Natural killer cell (primary cell): Measurements from ENCODE around the gene CDH8. TPM values are rescaled to one million over a fixed set of nuclear protein-coding genes. Genes with fewer than 3 reads are reported as not detected.

Source experiments
- ATAC-seq, 3 donors: fragments of 150-1000 bp in 2 of 3; fragments of 200-7000 bp in 1 of 3; cut with Tn5 transposase; 1 replicate in 1 of 3; 2 replicates in 2 of 3; pipeline ENCODE4 v1.10.0; 2021; ENCODE audit warnings: mild to moderate bottlenecking in 2 of 3, moderate library complexity in 2 of 3
- DNase-seq, 2 donors: peaks; one replicate each; pipeline versions ENCODE4 v3.0.0 to v3.0.0-alpha.2; 2013 to 2021; ENCODE audit warnings: mixed read lengths in 1 of 2
- H3K27ac ChIP-seq: one replicate; pipeline ENCODE4 v1.5.1; 2013; ENCODE audit warnings: mild to moderate bottlenecking, low read length
- H3K27me3 ChIP-seq: one replicate; pipeline ENCODE4 v1.6.1; 2013; ENCODE audit warnings: low read length; ENCODE audit not compliant: control insufficient read depth, insufficient read depth
- H3K36me3 ChIP-seq: one replicate; pipeline ENCODE4 v1.6.1; 2013; ENCODE audit warnings: low read length; ENCODE audit not compliant: control insufficient read depth, insufficient read depth
- H3K4me1 ChIP-seq: one replicate; pipeline ENCODE4 v1.6.1; 2013; ENCODE audit warnings: low read length; ENCODE audit not compliant: control insufficient read depth, insufficient read depth
- H3K4me3 ChIP-seq: one replicate; pipeline ENCODE4 v1.5.1; 2013; ENCODE audit warnings: low read length
- H3K9me3 ChIP-seq: one replicate; pipeline ENCODE4 v1.6.1; 2013; ENCODE audit warnings: low read length; ENCODE audit not compliant: control insufficient read depth, insufficient read depth
- H3K27ac Mint-ChIP-seq, 2 donors: one replicate each; pipeline ENCODE4 v1.8.0; 2022; ENCODE audit warnings: mild to moderate bottlenecking in 2 of 2, mixed read lengths in 2 of 2, moderate library complexity in 1 of 2
- H3K27me3 Mint-ChIP-seq, 2 donors: one replicate each; pipeline ENCODE4 v1.8.0; 2022; ENCODE audit warnings: low read depth in 2 of 2, mixed read lengths in 2 of 2
- H3K36me3 Mint-ChIP-seq: one replicate; pipeline ENCODE4 v1.8.0; 2022; ENCODE audit warnings: mixed read lengths
- H3K4me1 Mint-ChIP-seq, 2 donors: one replicate each; pipeline ENCODE4 v1.8.0; 2022; ENCODE audit warnings: mixed read lengths in 2 of 2
- H3K4me3 Mint-ChIP-seq: one replicate; pipeline ENCODE4 v1.8.0; 2022; ENCODE audit warnings: mild to moderate bottlenecking, moderate library complexity, mixed read lengths
- H3K9me3 Mint-ChIP-seq, 2 donors: one replicate each; pipeline ENCODE4 v1.8.0; 2022; ENCODE audit warnings: mixed read lengths in 2 of 2
- CTCF ChIP-seq: fragments of 200-600 bp; IDR thresholded peaks from one replicate; pipeline ENCODE4 v1.8.0; 2022; ENCODE audit warnings: antibody characterized with exemption
- WGBS: methylation state at CpG from one replicate; pipeline ENCODE4 v1.1.7; 2013; ENCODE audit warnings: missing lambda C conversion rate; ENCODE audit not compliant: insufficient coverage; 5-methylcytosine and 5-hydroxymethylcytosine counted together
- intact Hi-C: fragments of 100-400 bp; cut with micrococcal nuclease; formaldehyde crosslinking; loops from one replicate; pipeline ENCODE4 v1.14.2; 2022
- total RNA-seq, 4 donors: library from RNA; stranded (reverse); fragments of 120-200 nt in 1 of 4; gene quantifications; one replicate each; pipeline versions ENCODE4 v1.2.3 to v1.2.4, GENCODE V29; 2013 to 2022

CDH8 gene
- total RNA-seq, 3 donors from 2014 or later (not counting 1 experiment from before 2014, with no cell fraction given) = not detected

GRCh38 chr16:62041401-62041800, 5.2 kb upstream of the CDH8 start:
- H3K27ac Mint-ChIP-seq = no peak overlapping the region
- no peak overlapping the region for H3K4me3 ChIP-seq
- DNase-seq (no peak), ATAC-seq (no peak)
- no peaks in the 10 kb centered on the region for H3K36me3 Mint-ChIP-seq
- no peaks in the 10 kb centered on the region for H3K4me1 ChIP-seq
- 15% methylated on average over 3 of the region's 4 CpGs for WGBS
- H3K4me3 Mint-ChIP-seq = no peak overlapping the region
- H3K4me1 Mint-ChIP-seq = no peaks in the 10 kb centered on the region
- no peaks in the 10 kb centered on the region for H3K27me3 ChIP-seq
- peaks cover 5 to 6% of the 10 kb centered on the region in 2 donors for H3K9me3 Mint-ChIP-seq
- H3K9me3 ChIP-seq = peaks cover 6% of the 10 kb centered on the region
- no peak overlapping the region for H3K27ac ChIP-seq
- H3K27me3 Mint-ChIP-seq = no peaks in the 10 kb centered on the region
- no peaks in the 10 kb centered on the region for H3K36me3 ChIP-seq
- intact Hi-C loops = no loop called here
- no peak for TF ChIP-seq CTCF

DNA sequence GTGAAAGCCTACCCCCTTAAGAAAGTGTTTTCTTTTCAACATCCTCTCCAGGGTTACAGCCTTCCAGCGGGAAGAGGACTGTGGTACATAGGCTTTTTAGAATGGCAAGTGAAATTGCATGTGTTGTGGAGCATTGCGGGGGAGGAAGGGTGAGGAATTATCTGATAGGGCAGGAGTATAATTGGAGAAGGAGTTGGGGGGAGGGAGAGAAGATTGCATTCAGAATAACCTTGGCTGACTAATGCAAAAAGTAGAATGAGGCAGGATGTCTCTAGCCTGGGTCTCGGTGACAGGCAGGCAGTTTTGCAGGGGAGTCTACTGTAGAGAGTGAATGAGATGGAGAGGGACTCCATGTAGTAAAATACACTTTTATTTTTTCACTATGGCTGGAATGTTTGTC, 2.4 kb upstream of the CDH8 start:
- no peak for ATAC-seq
- H3K36me3 ChIP-seq = no peaks in the 10 kb centered on the region
- intact Hi-C loops = no loop called here
- no peak for DNase-seq
- H3K9me3 Mint-ChIP-seq = peaks cover 5 to 6% of the 10 kb centered on the region in 2 donors
- H3K36me3 Mint-ChIP-seq = peaks cover 2% of the 10 kb centered on the region
- H3K27me3 ChIP-seq = no peaks in the 10 kb centered on the region
- H3K27ac ChIP-seq = no peak overlapping the region
- no peaks in the 10 kb centered on the region for H3K4me1 Mint-ChIP-seq
- WGBS = 42% methylated on average over 3 of the region's 3 CpGs
- H3K4me1 ChIP-seq = no peaks in the 10 kb centered on the region
- no peak overlapping the region for H3K27ac Mint-ChIP-seq
- H3K4me3 ChIP-seq = no peak overlapping the region
- no peak overlapping the region for H3K4me3 Mint-ChIP-seq
- peaks cover 12% of the 10 kb centered on the region for H3K9me3 ChIP-seq
- no peak for TF ChIP-seq CTCF
- peaks cover 10 to 12% of the 10 kb centered on the region in 2 donors for H3K27me3 Mint-ChIP-seq

DNA sequence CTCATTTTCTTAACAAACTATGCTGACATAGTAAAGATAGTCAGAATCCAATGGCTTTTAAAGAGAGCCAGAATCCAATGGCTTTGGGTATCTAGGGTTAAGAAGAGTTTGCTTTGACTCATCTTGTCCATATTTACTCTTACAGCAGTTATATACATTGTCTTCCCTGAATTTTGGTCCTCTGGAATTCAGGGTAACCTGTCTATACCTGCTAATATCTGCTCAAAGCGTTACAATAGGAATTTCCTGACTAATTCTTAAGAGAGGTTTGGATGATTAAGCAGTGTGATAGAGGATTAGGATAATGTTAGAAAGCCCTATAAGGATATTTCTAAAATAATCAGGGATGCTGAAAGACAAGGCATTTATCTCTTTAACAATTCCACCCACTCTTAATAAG, 2.0 kb upstream of the CDH8 start:
- no peak for TF ChIP-seq CTCF
- H3K27ac ChIP-seq = no peak overlapping the region
- no peaks in the 10 kb centered on the region for H3K36me3 ChIP-seq
- Mint-ChIP-seq H3K4me1 (no peaks in the 10 kb centered on the region), H3K4me3 (no peak overlapping the region), H3K9me3 (peaks cover 6 to 7% of the 10 kb centered on the region in 2 donors), H3K27me3 (peaks cover 14 to 15% of the 10 kb centered on the region in 2 donors), H3K36me3 (peaks cover 6% of the 10 kb centered on the region), H3K27ac (no peak overlapping the region)
- intact Hi-C loops = no loop called here
- H3K4me1 ChIP-seq = no peaks in the 10 kb centered on the region
- no CpG with 5 or more reads among the region's 1 CpG for WGBS
- peaks cover 12% of the 10 kb centered on the region for H3K9me3 ChIP-seq
- DNase-seq (no peak), ATAC-seq (no peak)
- no peaks in the 10 kb centered on the region for H3K27me3 ChIP-seq
- H3K4me3 ChIP-seq = no peak overlapping the region

DNA sequence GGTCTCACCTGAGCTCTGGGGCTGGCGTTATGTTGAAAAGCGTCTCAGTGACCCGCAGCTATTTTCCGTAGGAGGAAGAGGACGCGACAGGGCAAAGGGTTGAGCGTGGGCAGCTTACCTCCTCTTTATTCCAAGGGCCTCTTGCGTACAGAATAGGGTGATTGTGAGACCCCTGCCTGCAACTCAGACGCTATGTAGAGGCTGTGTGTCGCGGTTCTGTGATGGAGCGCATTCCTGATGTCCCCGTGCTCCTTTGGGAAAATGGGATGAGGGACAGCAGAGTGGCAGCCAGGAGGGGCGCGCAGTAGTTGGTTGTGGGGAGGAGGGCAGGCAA, 531 bp upstream of the CDH8 start:
- no peak overlapping the region for H3K27ac ChIP-seq
- H3K4me3 ChIP-seq = no peak overlapping the region
- peaks cover 15 to 17% of the 10 kb centered on the region in 2 donors for H3K27me3 Mint-ChIP-seq
- H3K36me3 ChIP-seq = no peaks in the 10 kb centered on the region
- no peak for DNase-seq
- peaks cover 7% of the 10 kb centered on the region for H3K36me3 Mint-ChIP-seq
- H3K9me3 ChIP-seq = peaks cover 12% of the 10 kb centered on the region
- intact Hi-C loops = no loop called here
- WGBS = 10% methylated on average over 15 of the region's 15 CpGs
- no peak for TF ChIP-seq CTCF
- H3K27ac Mint-ChIP-seq = no peak overlapping the region
- H3K4me3 Mint-ChIP-seq = no peak overlapping the region
- no peaks in the 10 kb centered on the region for H3K4me1 Mint-ChIP-seq
- no peak for ATAC-seq
- H3K27me3 ChIP-seq = no peaks in the 10 kb centered on the region
- H3K4me1 ChIP-seq = no peaks in the 10 kb centered on the region
- H3K9me3 Mint-ChIP-seq = peaks cover 8 to 9% of the 10 kb centered on the region in 2 donors
